ENCODE results near the gene CD300E. TPM values are rescaled to one million over a fixed set of nuclear protein-coding genes. Genes with fewer than 3 reads are reported as not detected.

Gene CD300E
- total RNA-seq, 4 donors from 2014 or later = 0.37 to 0.45 TPM; not detected in 2

Other genes with a start within 250 kb of the CD300E start
- gene GPRC5C, start 191.7 kb downstream of the CD300E start, total RNA-seq = 100 to 1,000 TPM in 2 of 4 donors, 10 to 100 TPM in 2; 80.3 to 147 (median 99.1) TPM
- gene CD300A, start 157.1 kb downstream of the CD300E start, total RNA-seq = 10 to 100 TPM in 2 of 4 donors, 1 to 10 TPM in 2; 5.5 to 13.0 (median 8.7) TPM
- gene CD300LB, start 92.3 kb downstream of the CD300E start, total RNA-seq = 1 to 10 TPM in 1 of 4 donors, under 1 TPM in 2, not detected in 1; 0.12 to 1.3 (median 0.55) TPM
- gene CD300C, start 77.6 kb downstream of the CD300E start, total RNA-seq = 1 to 10 TPM in 2 of 4 donors, under 1 TPM in 2; 0.15 to 1.5 (median 0.75) TPM
- not detected for gene CD300H, start 56.2 kb downstream of the CD300E start, total RNA-seq
- not detected for gene CD300LD, start 31.5 kb downstream of the CD300E start, total RNA-seq
- under 1 TPM in 2 of 4 donors, not detected in 2; 0.13 to 0.27 TPM for gene CD300LF, start 89.2 kb upstream of the CD300E start, total RNA-seq
- gene RAB37, start 113.5 kb upstream of the CD300E start, total RNA-seq = 1 to 10 TPM in 1 of 4 donors, under 1 TPM in 1, not detected in 2; 0.57 to 1.7 TPM
- gene NHERF1, start 124.9 kb upstream of the CD300E start, total RNA-seq = 10 to 100 TPM; 47.6 to 67.7 (median 58.6) TPM
- gene NAT9, start 152.6 kb upstream of the CD300E start, total RNA-seq = 10 to 100 TPM; 14.3 to 26.6 (median 18.1) TPM
- gene GRIN2C, start 236.1 kb upstream of the CD300E start, total RNA-seq = under 1 TPM in 2 of 4 donors, not detected in 2; 0.49 to 0.55 TPM
- gene FDXR, start 249.3 kb upstream of the CD300E start, total RNA-seq = 10 to 100 TPM; 21.9 to 28.0 (median 24.6) TPM

All from lower leg skin (tissue), 4 donors.